Karpas-422 (cell line): ENCODE results near the gene RBM7. TPM values are rescaled to one million over a fixed set of nuclear protein-coding genes. Genes with fewer than 3 reads are reported as not detected.

Experiments used
- DNase-seq: peaks from one replicate; pipeline ENCODE4 v3.0.0-alpha.2; 2015
- H2AFZ ChIP-seq: fragments of 200-600 bp; sonication (generic); 2 replicates; pipeline ENCODE4 v1.6.1; 2014; ENCODE audit warnings: antibody characterized with exemption, low read length, mixed read lengths
- H3K27ac ChIP-seq: fragments of 200-600 bp; sonication (generic); 2 replicates; pipeline ENCODE4 v1.5.1; 2014; ENCODE audit warnings: mild to moderate bottlenecking, low read length, moderate library complexity
- H3K27me3 ChIP-seq: fragments of 200-600 bp; sonication (generic); 2 replicates; pipeline ENCODE4 v1.6.1; 2014; ENCODE audit warnings: low read length, mixed read lengths
- H3K36me3 ChIP-seq: fragments of 200-600 bp; sonication (generic); 2 replicates; pipeline ENCODE4 v1.6.1; 2014; ENCODE audit warnings: low read length, mixed read lengths; ENCODE audit not compliant: insufficient read depth
- H3K4me1 ChIP-seq: fragments of 200-600 bp; sonication (generic); 2 replicates; pipeline ENCODE4 v1.6.1; 2014; ENCODE audit warnings: mild to moderate bottlenecking, low read length, mixed read lengths
- H3K4me2 ChIP-seq: fragments of 200-600 bp; sonication (generic); 2 replicates; pipeline ENCODE4 v1.6.1; 2014; ENCODE audit warnings: low read length, low read depth, mild to moderate bottlenecking; ENCODE audit not compliant: poor library complexity, severe bottlenecking
- H3K4me3 ChIP-seq: fragments of 200-600 bp; sonication (generic); 2 replicates; pipeline ENCODE4 v1.5.1; 2014; ENCODE audit warnings: mild to moderate bottlenecking, antibody characterized with exemption, low read length, mixed read lengths
- H3K79me2 ChIP-seq: fragments of 200-600 bp; sonication (generic); 2 replicates; pipeline ENCODE4 v1.6.1; 2014; ENCODE audit warnings: mild to moderate bottlenecking, low read length, mixed read lengths
- H3K9ac ChIP-seq: fragments of 200-600 bp; sonication (generic); 2 replicates; pipeline ENCODE4 v1.6.0; 2014; ENCODE audit warnings: low read length
- H3K9me2 ChIP-seq: fragments of 200-600 bp; sonication (generic), shearing (Covaris generic); replicated peaks from 2 replicates; pipeline ENCODE4 v1.6.0; 2014; ENCODE audit warnings: mild to moderate bottlenecking, low read length, moderate library complexity; ENCODE audit not compliant: insufficient read depth
- H3K9me3 ChIP-seq: fragments of 300-700, 200-600 bp; sonication (generic); 2 replicates; pipeline ENCODE4 v1.6.1; 2014; ENCODE audit warnings: low read length, mixed read lengths
- H4K20me1 ChIP-seq: fragments of 200-600 bp; sonication (generic); 2 replicates; pipeline ENCODE4 v1.6.1; 2014; ENCODE audit warnings: mild to moderate bottlenecking, antibody characterized with exemption, low read length, low read depth; ENCODE audit not compliant: insufficient read depth
- total RNA-seq: library from RNA; depleted of rRNA; stranded (reverse); fragments of >200 nt; shearing (Covaris generic); gene quantifications from 2 replicates; pipeline ENCODE4 v1.2.3, GENCODE V29; 2014; ENCODE audit warnings: low replicate concordance; rRNA removed

Gene RBM7
- total RNA-seq, 1 experiment from 2014 or later = 10.5 TPM

DNA sequence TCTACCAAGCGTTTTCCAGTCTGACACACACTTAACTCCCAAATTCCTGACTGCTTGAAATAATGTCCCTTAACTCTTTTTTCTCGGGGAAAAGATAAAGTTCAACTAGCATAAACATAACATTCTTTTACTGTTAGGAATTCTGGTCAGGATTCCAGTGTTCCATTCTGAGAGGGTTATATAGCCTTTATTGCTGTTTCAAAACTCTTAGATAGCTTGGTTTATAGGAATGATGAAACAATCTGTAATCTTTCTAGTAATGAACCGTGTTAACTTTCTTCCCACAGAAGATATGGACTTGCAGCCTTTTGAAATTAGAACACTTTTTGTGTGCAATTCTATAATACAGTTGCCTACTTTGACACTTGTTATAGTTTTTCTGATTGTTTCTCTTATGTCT, 47.4 kb downstream of the RBM7 start:
- Histone ChIP-seq H4K20me1 (no peaks in the 10 kb centered on the region), H3K4me3 (no peak overlapping the region), H3K36me3 (no peaks in the 10 kb centered on the region; the same call in 1 of the 2 replicates), H3K27ac (no peak overlapping the region), H2AFZ (no peak overlapping the region), H3K79me2 (peaks cover 14% of the 10 kb centered on the region), H3K27me3 (no peaks in the 10 kb centered on the region), H3K9me2 (no peaks in the 10 kb centered on the region), H3K9ac (no peak overlapping the region), H3K4me2 (no peak overlapping the region), H3K4me1 (no peaks in the 10 kb centered on the region), H3K9me3 (no peaks in the 10 kb centered on the region)
- DNase-seq = no peak

DNA sequence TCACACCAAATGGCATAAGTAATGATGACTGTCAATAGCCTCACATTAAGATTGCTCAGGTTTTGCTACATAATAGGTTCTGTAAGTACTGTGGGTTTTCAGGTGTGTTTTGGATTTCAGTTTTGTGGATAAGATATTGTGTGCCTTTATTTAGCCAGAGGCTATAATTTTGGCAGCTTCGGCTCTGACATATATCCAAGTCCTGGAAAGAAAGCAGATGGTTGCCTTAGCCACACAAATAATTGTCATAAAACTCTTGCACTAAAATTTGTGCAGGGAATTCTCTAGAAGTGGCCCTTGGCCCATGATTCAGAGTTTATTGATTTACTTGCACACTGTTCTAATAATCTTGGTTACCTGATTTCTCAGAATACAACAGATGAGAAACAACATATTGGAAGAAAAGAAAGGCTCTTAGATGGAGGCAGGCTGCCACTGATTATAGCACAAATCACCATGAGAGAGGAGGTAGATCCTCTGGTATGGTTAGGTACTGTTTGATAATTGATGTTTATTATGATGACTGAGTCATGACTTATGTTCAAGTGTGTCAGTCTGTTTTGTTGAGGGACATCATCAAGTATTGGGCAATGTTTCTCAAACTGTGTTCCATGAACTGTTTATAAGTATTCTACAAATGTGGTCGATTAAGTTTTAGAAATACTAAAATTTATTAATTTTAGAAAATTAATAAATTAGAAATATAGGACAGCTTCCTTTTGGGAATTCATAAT, 48.5 kb downstream of the RBM7 start:
- no peak overlapping the region for H3K4me2 ChIP-seq
- H3K36me3 ChIP-seq = no peaks in the 10 kb centered on the region; the same call in 1 of the 2 replicates
- no peak for DNase-seq
- H3K9ac ChIP-seq = no peak overlapping the region
- H4K20me1 ChIP-seq = no peaks in the 10 kb centered on the region
- H2AFZ ChIP-seq = no peak overlapping the region
- H3K4me3 ChIP-seq = no peak overlapping the region
- H3K4me1 ChIP-seq = no peaks in the 10 kb centered on the region
- H3K27ac ChIP-seq = no peak overlapping the region
- no peaks in the 10 kb centered on the region for H3K9me2 ChIP-seq
- peaks cover 8% of the 10 kb centered on the region for H3K79me2 ChIP-seq
- H3K9me3 ChIP-seq = no peaks in the 10 kb centered on the region
- H3K27me3 ChIP-seq = no peaks in the 10 kb centered on the region

DNA sequence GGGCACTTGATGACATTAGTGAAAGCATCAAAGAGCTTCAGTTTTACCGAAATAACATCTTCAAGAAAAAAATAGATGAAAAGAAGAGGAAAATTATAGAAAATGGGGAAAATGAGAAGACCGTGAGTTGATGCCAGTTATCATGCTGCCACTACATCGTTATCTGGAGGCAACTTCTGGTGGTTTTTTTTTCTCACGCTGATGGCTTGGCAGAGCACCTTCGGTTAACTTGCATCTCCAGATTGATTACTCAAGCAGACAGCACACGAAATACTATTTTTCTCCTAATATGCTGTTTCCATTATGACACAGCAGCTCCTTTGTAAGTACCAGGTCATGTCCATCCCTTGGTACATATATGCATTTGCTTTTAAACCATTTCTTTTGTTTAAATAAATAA, 49.4 kb downstream of the RBM7 start:
- no peak for DNase-seq
- Histone ChIP-seq H3K9me3 (no peaks in the 10 kb centered on the region), H3K4me1 (no peaks in the 10 kb centered on the region), H3K9me2 (no peaks in the 10 kb centered on the region), H3K4me3 (no peak overlapping the region), H3K79me2 (0 out of 2 replicates have a peak, but pooled peaks cover 2% of the 10 kb centered on the region), H3K4me2 (no peak overlapping the region), H3K9ac (no peak overlapping the region), H4K20me1 (no peaks in the 10 kb centered on the region), H3K36me3 (no peaks in the 10 kb centered on the region; the same call in 1 of the 2 replicates), H3K27me3 (no peaks in the 10 kb centered on the region), H3K27ac (no peak overlapping the region), H2AFZ (no peak overlapping the region)

DNA sequence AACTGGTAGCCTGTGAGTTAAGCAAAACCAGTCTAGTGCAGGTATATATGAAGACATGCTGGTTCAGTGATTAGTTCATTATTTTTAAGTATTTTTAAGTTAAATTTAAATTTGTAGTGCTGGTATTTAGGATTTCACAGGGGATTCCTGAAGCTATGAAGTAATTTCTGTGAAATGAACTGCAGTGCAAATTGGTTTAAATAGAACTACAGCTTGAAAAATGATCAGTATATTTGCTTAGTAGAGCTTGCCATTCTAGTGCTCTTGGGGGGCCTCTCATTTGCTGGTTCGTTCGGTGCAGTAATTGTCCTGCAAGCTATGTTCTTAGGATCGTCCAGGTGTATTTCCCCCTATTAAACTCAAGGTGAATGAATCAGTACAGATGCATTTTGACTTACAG, 51.9 kb downstream of the RBM7 start:
- H3K36me3 ChIP-seq = no peaks in the 10 kb centered on the region
- no peaks in the 10 kb centered on the region for H3K27me3 ChIP-seq
- H3K9ac ChIP-seq = no peak overlapping the region
- no peak overlapping the region for H3K4me3 ChIP-seq
- no peak for DNase-seq
- H4K20me1 ChIP-seq = no peaks in the 10 kb centered on the region
- no peaks in the 10 kb centered on the region for H3K4me1 ChIP-seq
- no peak overlapping the region for H2AFZ ChIP-seq
- no peak overlapping the region for H3K4me2 ChIP-seq
- H3K9me3 ChIP-seq = no peaks in the 10 kb centered on the region
- no peaks in the 10 kb centered on the region for H3K9me2 ChIP-seq
- H3K27ac ChIP-seq = no peak overlapping the region
- H3K79me2 ChIP-seq = no peaks in the 10 kb centered on the region

Other genes with a start within 250 kb of the RBM7 start
- not detected in 2 replicates for gene NNMT, start 104.3 kb upstream of the RBM7 start, total RNA-seq
- gene C11orf71, start 155 bp upstream of the RBM7 start, total RNA-seq = 7.1 and 11.4 TPM in 2 replicates
- gene REXO2, start 38.8 kb downstream of the RBM7 start, total RNA-seq = 30.4 and 35.2 TPM in 2 replicates
- gene NXPE1, start 159.2 kb downstream of the RBM7 start, total RNA-seq = not detected in 2 replicates
- gene NXPE4, start 195.1 kb downstream of the RBM7 start, total RNA-seq = not detected in 2 replicates